A673 (cell line): ENCODE measurements around the gene ANK2.

Source experiments
- EZH2 ChIP-seq: fragments of 200-600 bp; sonication (generic); IDR thresholded peaks from 2 replicates; pipeline ENCODE4 v1.6.1; 2017; ENCODE audit warnings: borderline replicate concordance, low read depth, mild to moderate bottlenecking, mixed read lengths, antibody characterized with exemption, low read length; ENCODE audit not compliant: poor library complexity, severe bottlenecking
- TF ChIP-seq, protein P1 (sequence below): fragments of 300-800, 200-600 bp; sonication (generic); conservative IDR thresholded peaks from 2 replicates; pipeline ENCODE4 v1.5.1; 2017; ENCODE audit warnings: low read depth, mild to moderate bottlenecking, antibody characterized with exemption, low read length, moderate library complexity, mixed read lengths

DNA sequence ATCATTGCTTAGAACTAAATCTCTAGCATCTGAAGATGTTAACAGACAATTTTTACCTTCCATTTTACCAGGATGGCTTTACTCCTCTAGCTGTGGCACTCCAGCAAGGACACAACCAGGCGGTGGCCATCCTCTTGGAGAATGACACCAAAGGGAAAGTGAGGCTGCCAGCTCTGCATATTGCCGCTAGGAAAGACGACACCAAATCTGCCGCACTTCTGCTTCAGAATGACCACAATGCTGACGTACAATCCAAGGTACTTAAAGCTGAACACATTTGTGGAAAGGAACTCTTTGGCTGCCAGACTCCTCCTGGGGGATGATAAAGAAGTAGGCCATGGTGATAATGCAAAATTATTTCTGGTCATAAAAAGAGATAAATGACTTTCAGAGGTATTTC is 187.5 kb downstream of the ANK2 start:
- TF ChIP-seq, protein P1, sequence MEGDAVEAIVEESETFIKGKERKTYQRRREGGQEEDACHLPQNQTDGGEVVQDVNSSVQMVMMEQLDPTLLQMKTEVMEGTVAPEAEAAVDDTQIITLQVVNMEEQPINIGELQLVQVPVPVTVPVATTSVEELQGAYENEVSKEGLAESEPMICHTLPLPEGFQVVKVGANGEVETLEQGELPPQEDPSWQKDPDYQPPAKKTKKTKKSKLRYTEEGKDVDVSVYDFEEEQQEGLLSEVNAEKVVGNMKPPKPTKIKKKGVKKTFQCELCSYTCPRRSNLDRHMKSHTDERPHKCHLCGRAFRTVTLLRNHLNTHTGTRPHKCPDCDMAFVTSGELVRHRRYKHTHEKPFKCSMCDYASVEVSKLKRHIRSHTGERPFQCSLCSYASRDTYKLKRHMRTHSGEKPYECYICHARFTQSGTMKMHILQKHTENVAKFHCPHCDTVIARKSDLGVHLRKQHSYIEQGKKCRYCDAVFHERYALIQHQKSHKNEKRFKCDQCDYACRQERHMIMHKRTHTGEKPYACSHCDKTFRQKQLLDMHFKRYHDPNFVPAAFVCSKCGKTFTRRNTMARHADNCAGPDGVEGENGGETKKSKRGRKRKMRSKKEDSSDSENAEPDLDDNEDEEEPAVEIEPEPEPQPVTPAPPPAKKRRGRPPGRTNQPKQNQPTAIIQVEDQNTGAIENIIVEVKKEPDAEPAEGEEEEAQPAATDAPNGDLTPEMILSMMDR: no peak
- TF ChIP-seq EZH2: no peak
